ENCODE measurements around the gene KCNQ1. TPM values are rescaled to one million over a fixed set of nuclear protein-coding genes. Genes with fewer than 3 reads are reported as not detected.

The KCNQ1 gene
- total and polyA plus RNA-seq, 8 donors: 14.0 to 61.1 (median 46.7) TPM

GRCh38 chr11:2563213-2564007 is 118.6 kb downstream of the KCNQ1 start:
- 85% methylated on average over 28 of the region's 28 CpGs for WGBS, 2 donors
- Histone ChIP-seq H3K4me3 (no peak overlapping the region), H3K36me3 (no peaks in the 10 kb centered on the region), H3K27ac (peak overlapping the region in 2 of 4 donors; percentile 44 to 55), H3K9me3 (no peaks in the 10 kb centered on the region), H3K4me1 (no peaks in the 10 kb centered on the region), H3K27me3 (no peaks in the 10 kb centered on the region)
- peak in 4 of 6 donors; percentile 2 to 38 (median 24) for DNase-seq
- TF ChIP-seq CTCF (IDR thresholded peaks at IDR 0.05): no peak
- peak in 2 of 4 donors; percentile 36 to 38 for ATAC-seq
- intact Hi-C loops (cut with DNase I): no loop called here
- FAIRE-seq: no peak

- ATAC-seq (no peak), FAIRE-seq (no peak), DNase-seq (peak in 2 of 6 donors; percentile 30 to 34)
- peak overlapping the region in 1 of 4 donors; percentile 2 for H3K27ac ChIP-seq
- H3K27me3 ChIP-seq: no peaks in the 10 kb centered on the region
- 89 to 91% methylated on average over 14 of the region's 14 CpGs for WGBS, 2 donors
- H3K4me1 ChIP-seq: no peaks in the 10 kb centered on the region
- intact Hi-C loops (cut with DNase I): no loop called here
- TF ChIP-seq CTCF (IDR thresholded peaks at IDR 0.05): no peak
- H3K36me3 ChIP-seq: no peaks in the 10 kb centered on the region
- H3K9me3 ChIP-seq: no peaks in the 10 kb centered on the region
- H3K4me3 ChIP-seq: no peak overlapping the region
Observed at GRCh38 chr11:2564008-2564530, 119.3 kb downstream of the KCNQ1 start.

- DNase-seq (peak in 1 of 6 donors; percentile 14), FAIRE-seq (no peak), ATAC-seq (no peak)
- intact Hi-C loops (cut with DNase I): no loop called here
- H3K9me3 ChIP-seq: no peaks in the 10 kb centered on the region
- 89 to 90% methylated on average over 16 of the region's 16 CpGs for WGBS, 2 donors
- no peak overlapping the region for H3K27ac ChIP-seq
- H3K4me3 ChIP-seq: no peak overlapping the region
- TF ChIP-seq CTCF (IDR thresholded peaks at IDR 0.05): no peak
- H3K27me3 ChIP-seq: no peaks in the 10 kb centered on the region
- H3K4me1 ChIP-seq: no peaks in the 10 kb centered on the region
- no peaks in the 10 kb centered on the region for H3K36me3 ChIP-seq
Observed at GRCh38 chr11:2564588-2565425, 120.0 kb downstream of the KCNQ1 start.

GRCh38 chr11:2565447-2566222 is 120.8 kb downstream of the KCNQ1 start:
- H3K27ac ChIP-seq: no peak overlapping the region
- intact Hi-C loops (cut with DNase I): no loop called here
- H3K4me1 ChIP-seq: no peaks in the 10 kb centered on the region
- H3K27me3 ChIP-seq: no peaks in the 10 kb centered on the region
- no peaks in the 10 kb centered on the region for H3K36me3 ChIP-seq
- FAIRE-seq (no peak), ATAC-seq (no peak), DNase-seq (peak in 4 of 6 donors; percentile 1 to 49 (median 38))
- H3K4me3 ChIP-seq: no peak overlapping the region
- 93 to 94% methylated on average over 13 of the region's 13 CpGs for WGBS, 2 donors
- H3K9me3 ChIP-seq: no peaks in the 10 kb centered on the region
- TF ChIP-seq CTCF (IDR thresholded peaks at IDR 0.05): no peak
